ENCODE results near the gene SRSF8.
"Not testable (repeated sequence)": the region's sequence is repeated elsewhere in the genome, so short reads cannot be mapped to it uniquely, and the experiment has no call there.

SRSF8 gene

GRCh38 chr11:95037356-95038035, 29.2 kb upstream of the SRSF8 start:
- in situ Hi-C loops (cut with HindIII; ENCODE audit: low sequenced_read_pairs), result not testable (repeated sequence)
- DNase-seq (ENCODE audit: low read depth, low spot score), result peak; percentile 5
- TF ChIP-seq CTCF (IDR thresholded peaks at IDR 0.05; ENCODE audit: low read depth, low read length), result peak; percentile 10
- H3K4me3 ChIP-seq (ENCODE audit: low read depth, low read length), result peak overlapping the region; percentile 30

GRCh38 chr11:95042239-95042638, 24.5 kb upstream of the SRSF8 start:
- DNase-seq (ENCODE audit: low read depth, low spot score), result no peak
- H3K4me3 ChIP-seq (ENCODE audit: low read depth, low read length), result no peak overlapping the region
- no peak for TF ChIP-seq CTCF (IDR thresholded peaks at IDR 0.05; ENCODE audit: low read depth, low read length)
- in situ Hi-C loops (cut with HindIII; ENCODE audit: low sequenced_read_pairs), result no loop called here

- in situ Hi-C loops (cut with HindIII; ENCODE audit: low sequenced_read_pairs), result no loop called here
- TF ChIP-seq CTCF (IDR thresholded peaks at IDR 0.05; ENCODE audit: low read depth, low read length), result no peak
- no peak for DNase-seq (ENCODE audit: low read depth, low spot score)
- H3K4me3 ChIP-seq (ENCODE audit: low read depth, low read length), result no peak overlapping the region
Measured at GRCh38 chr11:95042906-95043305, 23.8 kb upstream of the SRSF8 start.

- in situ Hi-C loops (cut with HindIII; ENCODE audit: low sequenced_read_pairs), result no loop called here
- no peak overlapping the region for H3K4me3 ChIP-seq (ENCODE audit: low read depth, low read length)
- no peak for TF ChIP-seq CTCF (IDR thresholded peaks at IDR 0.05; ENCODE audit: low read depth, low read length)
- no peak for DNase-seq (ENCODE audit: low read depth, low spot score)
Measured at GRCh38 chr11:95044010-95044409, 22.7 kb upstream of the SRSF8 start.

- no peak overlapping the region for H3K4me3 ChIP-seq (ENCODE audit: low read depth, low read length)
- DNase-seq (ENCODE audit: low read depth, low spot score), result no peak
- no peak for TF ChIP-seq CTCF (IDR thresholded peaks at IDR 0.05; ENCODE audit: low read depth, low read length)
- in situ Hi-C loops (cut with HindIII; ENCODE audit: low sequenced_read_pairs), result no loop called here
Measured at GRCh38 chr11:95045812-95046211, 20.9 kb upstream of the SRSF8 start.

GRCh38 chr11:95049122-95049521, 17.6 kb upstream of the SRSF8 start, which contains the start of gene KDM4F:
KDM4F (plus strand) TSS chr11:95049422.
- in situ Hi-C loops (cut with HindIII; ENCODE audit: low sequenced_read_pairs); DNase-seq (ENCODE audit: low read depth, low spot score); H3K4me3 ChIP-seq (ENCODE audit: low read depth, low read length): not testable (repeated sequence)

GRCh38 chr11:95050595-95051202, 16.0 kb upstream of the SRSF8 start:
- no peak overlapping the region for H3K4me3 ChIP-seq (ENCODE audit: low read depth, low read length)
- DNase-seq (ENCODE audit: low read depth, low spot score), result no peak
- in situ Hi-C loops (cut with HindIII; ENCODE audit: low sequenced_read_pairs), result no loop called here
- no peak for TF ChIP-seq CTCF (IDR thresholded peaks at IDR 0.05; ENCODE audit: low read depth, low read length)
